Measurements from ENCODE around the gene NWD2. TPM values are rescaled to one million over a fixed set of nuclear protein-coding genes. Genes with fewer than 3 reads are reported as not detected.

NWD2 gene
- total RNA-seq, 1 experiment from 2014 or later: not detected

- Histone ChIP-seq H3K23ac (ENCODE audit: insufficient read length, low read depth, low read length) (no peak overlapping the region), H4K91ac (ENCODE audit: insufficient read length, low read depth, low read length) (no peak overlapping the region), H3K79me2 (ENCODE audit: insufficient read depth, low read length) (no peaks in the 10 kb centered on the region), H3K4ac (ENCODE audit: low read depth, low read length) (no peak overlapping the region), H4K5ac (ENCODE audit: insufficient read length, low read depth, low read length) (no peak overlapping the region), H3K14ac (ENCODE audit: insufficient read depth, low read length) (no peak overlapping the region), H3K18ac (ENCODE audit: insufficient read length, low read depth, low read length) (no peak overlapping the region), H2BK120ac (ENCODE audit: low read depth, low read length, poor library complexity, severe bottlenecking) (no peak overlapping the region), H3K4me1 (ENCODE audit: insufficient read depth, low read length) (no peaks in the 10 kb centered on the region), H3K79me1 (ENCODE audit: insufficient read depth, low read depth, low read length, poor library complexity, severe bottlenecking) (no peaks in the 10 kb centered on the region), H2AK5ac (ENCODE audit: insufficient read length, low read length) (no peak overlapping the region), H3K9me3 (ENCODE audit: control insufficient read depth, low read depth, low read length) (no peaks in the 10 kb centered on the region), H2AFZ (ENCODE audit: low read length) (no peak overlapping the region), H3K4me2 (ENCODE audit: insufficient read depth, insufficient read length, low read length) (no peak overlapping the region), H3K9ac (ENCODE audit: extremely low read depth, insufficient read length, low read length) (no peak overlapping the region), H3K23me2 (ENCODE audit: insufficient read length, low read depth, low read length, poor library complexity, severe bottlenecking) (no peaks in the 10 kb centered on the region), H2BK5ac (ENCODE audit: insufficient read length, low read length) (no peak overlapping the region), H4K20me1 (ENCODE audit: control insufficient read depth, insufficient read depth, insufficient read length) (no peaks in the 10 kb centered on the region), H3T11ph (ENCODE audit: low read length) (no peak overlapping the region), H3K27ac (ENCODE audit: insufficient read length, low read depth, low read length) (no peak overlapping the region), H2BK12ac (ENCODE audit: insufficient read length, low read depth, low read length) (no peak overlapping the region), H2BK15ac (ENCODE audit: low read depth, low read length) (no peak overlapping the region), H3K27me3 (ENCODE audit: insufficient read depth, low read length) (no peaks in the 10 kb centered on the region), H4K8ac (replicated peaks; ENCODE audit: insufficient read length, low read depth, low read length) (no peak overlapping the region), H2BK20ac (ENCODE audit: low read depth, low read length, poor library complexity, severe bottlenecking) (no peak overlapping the region), H3K56ac (ENCODE audit: insufficient read length, low read depth, low read length) (no peak overlapping the region)
- no peaks in the 10 kb centered on the region for H3K36me3 Mint-ChIP-seq (ENCODE audit: insufficient read depth in 1 of 3, low read depth in 3 of 3)
- H3K4me1 Mint-ChIP-seq: 0 out of 4 replicates have a peak, but pooled peaks cover 0 to 2% of the 10 kb centered on the region in 2 experiments
- TF ChIP-seq CTCF (conservative IDR thresholded peaks at IDR 0.05): no peak
- peaks cover 1% of the 10 kb centered on the region for H3K27me3 Mint-ChIP-seq (ENCODE audit: low read depth)
- no peak overlapping the region for H3K4me3 Mint-ChIP-seq
- no peak overlapping the region for H3K27ac Mint-ChIP-seq
- no peaks in the 10 kb centered on the region for H3K9me3 Mint-ChIP-seq
- DNase-seq: no peak
- WGBS (ENCODE audit: extremely low coverage, insufficient read length, low lambda C conversion rate): no CpG with 5 or more reads among the region's 1 CpG
Measured at GRCh38 chr4:37232315-37232714, 12.2 kb upstream of the NWD2 start.

Measured in H9 (cell line).